Measurements from ENCODE around the gene NR4A3. TPM values are rescaled to one million over a fixed set of nuclear protein-coding genes. Genes with fewer than 3 reads are reported as not detected.

Gene NR4A3
- total RNA-seq, 2 donors from 2014 or later = 37.4 to 49.8 TPM

DNA sequence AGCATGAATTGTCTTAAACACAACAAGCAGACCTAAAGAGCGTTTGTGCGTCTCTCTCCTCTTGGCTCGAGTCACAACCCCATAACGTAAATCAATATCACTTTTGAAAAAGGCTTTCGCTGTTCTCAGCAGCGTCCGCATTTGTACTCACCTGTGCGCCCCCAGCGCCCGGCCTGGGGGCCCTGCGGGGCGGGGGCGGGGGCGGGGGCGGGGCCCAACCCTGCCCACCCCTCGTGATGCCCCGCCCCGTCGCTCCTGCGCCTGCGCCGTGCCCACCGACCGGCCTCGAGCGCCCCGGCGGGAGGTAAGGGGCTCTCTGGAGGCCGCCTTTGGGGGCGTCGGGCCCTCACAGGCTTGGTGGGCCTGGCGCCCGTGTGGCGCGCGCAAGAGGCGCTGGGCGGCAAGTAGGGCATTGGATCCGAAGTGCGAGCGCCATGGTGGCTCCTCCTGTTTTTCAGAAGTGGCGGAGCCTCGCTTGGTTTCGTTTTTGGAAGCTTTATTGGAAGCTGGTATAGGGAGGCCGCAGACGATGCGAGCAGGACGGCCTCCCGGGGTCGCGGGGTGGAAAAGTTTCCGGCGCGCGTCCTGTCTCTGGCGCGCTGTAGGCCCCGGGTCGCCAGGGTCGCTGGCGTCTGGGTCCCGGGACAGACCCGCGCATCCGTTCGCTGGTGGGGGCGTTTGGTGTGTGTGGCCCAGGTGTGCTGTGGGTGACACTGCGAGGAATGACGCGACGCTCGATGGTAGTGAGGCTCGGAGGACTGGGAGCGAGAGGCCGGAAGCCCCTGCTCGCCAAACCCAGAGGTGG, 84.9 kb downstream of the NR4A3 start, which contains the start of gene STX17:
Gene STX17, plus strand, starts transcription at position 252 of the 805 bp plus-strand sequence. CDS start 8,586 bp downstream, outside the sequence.
- intact Hi-C loops (cut with DNase I) = no loop called here
- DNase-seq (ENCODE audit: low spot score) = peak; percentile 89

DNA sequence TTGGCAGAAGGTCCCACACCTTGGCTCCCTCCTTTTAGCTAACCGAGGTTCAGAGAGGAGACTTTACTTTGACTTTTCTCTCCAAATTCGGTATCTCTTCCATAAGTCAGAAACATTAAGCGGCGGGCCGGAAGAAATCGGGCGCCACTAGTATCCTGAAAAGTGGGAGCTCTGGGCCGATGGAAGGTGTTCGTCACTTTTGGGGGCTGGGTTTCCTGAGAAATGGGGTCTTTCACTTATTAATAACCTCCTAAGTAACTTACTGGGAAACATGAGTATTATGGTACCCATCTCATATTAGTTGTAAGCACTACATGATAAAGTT, 85.5 kb downstream of the NR4A3 start:
- intact Hi-C loops (cut with DNase I) = no loop called here
- DNase-seq (ENCODE audit: low spot score) = no peak

- intact Hi-C loops (cut with DNase I) = no loop called here
- DNase-seq (ENCODE audit: low spot score) = no peak
Observed at GRCh38 chr9:99911600-99911999, 89.9 kb downstream of the NR4A3 start.

Other genes with a start within 250 kb of the NR4A3 start
- 10 to 100 TPM; 33.3 to 40.7 TPM for gene STX17, start 84.8 kb downstream of the NR4A3 start, total RNA-seq